Measurements from ENCODE around the gene DNAH6. TPM values are rescaled to one million over a fixed set of nuclear protein-coding genes. Genes with fewer than 3 reads are reported as not detected.

Gene DNAH6
- total and polyA plus RNA-seq, 10 of the 15 experiments (the other 5 are each of a cell fraction or from before 2014, with no cell fraction given), result 0.07 to 1.0 (median 0.29) TPM

GRCh38 chr2:84856787-84857186 lies 340.5 kb downstream of the DNAH6 start:
- H2AFZ ChIP-seq (ENCODE audit: control insufficient read depth, low read depth, low read length), result no peak overlapping the region
- no peaks in the 10 kb centered on the region; the same call in 2 of the 3 replicates for H3K9me3 ChIP-seq (replicated peaks; ENCODE audit: control insufficient read depth, insufficient read depth, low read length)
- POLR2A ChIA-PET, result no interaction called here
- no peaks in the 10 kb centered on the region for H3K4me1 ChIP-seq (ENCODE audit: control insufficient read depth, insufficient read depth, low read length)
- BruUV-seq (replicated peaks), result no TSS peak
- H3K4me3 ChIP-seq, result no peak overlapping the region
- no peaks in the 10 kb centered on the region for H3K27me3 ChIP-seq (replicated peaks in 1 of 2; ENCODE audit: control insufficient read depth in 2 of 2, insufficient read depth in 2 of 2, low read length in 1 of 2)
- intact Hi-C loops (cut with micrococcal nuclease; ENCODE audit: unreplicated experiment), result no loop called here
- no peak overlapping the region for H3K4me2 ChIP-seq (ENCODE audit: control insufficient read depth, insufficient read depth)
- FAIRE-seq (no peak), DNase-seq (ENCODE audit: low read depth, low spot score) (no peak), ATAC-seq (peak; percentile 94)
- SMC1A ChIA-PET (ENCODE audit: uncharacterized antibody, unreplicated experiment), result interaction anchor here (1.0 to 2.4 kb wide), 5 partner anchors 23 to 179 kb away, joined by 3 to 15 read pairs (median 4); no protein-coding TSS in a partner anchor
- WGBS (ENCODE audit: insufficient coverage, insufficient replicate concordance, low lambda C conversion rate, missing lambda C conversion rate), result 40% methylated on average over 6 of the region's 6 CpGs
- no peak overlapping the region for H3K9ac ChIP-seq (ENCODE audit: control insufficient read depth, insufficient read depth, low read length)
- CTCF ChIA-PET, result interaction anchor here (1.0 to 6.5 kb wide), 6 partner anchors 25 to 373 kb away, joined by 3 to 41 read pairs (median 4); no protein-coding TSS in a partner anchor
- H3K79me2 ChIP-seq (ENCODE audit: control insufficient read depth, insufficient read depth, low read length), result no peaks in the 10 kb centered on the region
- H3K27ac ChIP-seq (ENCODE audit: control insufficient read depth, insufficient read depth), result no peak overlapping the region
- in situ Hi-C loops (cut with MboI), result no loop called here
- TF ChIP-seq HDAC6 (IDR thresholded peaks at IDR 0.05; ENCODE audit: unreplicated experiment), result no peak
- TF ChIP-seq PML (IDR thresholded peaks at IDR 0.05; ENCODE audit: low read length), result no peak
- TF ChIP-seq CHD1 (IDR thresholded peaks at IDR 0.05; ENCODE audit: low read depth, low read length), result no peak
- TF ChIP-seq RUNX3 (IDR thresholded peaks at IDR 0.05; ENCODE audit: low read length), result 0 out of 2 replicates have a peak, but pooled peaks have one; percentile 19
- TF ChIP-seq E2F4 (IDR thresholded peaks at IDR 0.05; ENCODE audit: low read depth, low read length), result no peak
- no peak for TF ChIP-seq PKNOX1 (IDR thresholded peaks at IDR 0.05)
- TF ChIP-seq CTCF (IDR thresholded peaks at IDR 0.05 in 2 of 3, conservative IDR thresholded peaks at IDR 0.05 in 1 of 3; ENCODE audit: control insufficient read depth in 2 of 3, extremely low read depth in 1 of 3, insufficient read depth in 1 of 3, low read depth in 3 of 3, low read length in 3 of 3), result no peak
- TF ChIP-seq JUNB (IDR thresholded peaks at IDR 0.05), result no peak
- 0 out of 2 replicates have a peak, but pooled peaks have one; percentile 17 for TF ChIP-seq NR2F1 (conservative IDR thresholded peaks at IDR 0.05)
- TF ChIP-seq KLF5 (IDR thresholded peaks at IDR 0.05; ENCODE audit: partially characterized antibody), result no peak
- TF ChIP-seq CREB1 (IDR thresholded peaks at IDR 0.05; ENCODE audit: low read depth), result peak; percentile 56; the same call in 1 of the 2 replicates
- TF ChIP-seq SMC3 (IDR thresholded peaks at IDR 0.05; ENCODE audit: borderline replicate concordance, low read length), result no peak
- peak; percentile 47; the same call in 1 of the 2 replicates for TF ChIP-seq ATF7 (IDR thresholded peaks at IDR 0.05; ENCODE audit: low read depth)
- peak; percentile 65; the same call in 1 of the 2 replicates for TF ChIP-seq SPI1 (IDR thresholded peaks at IDR 0.05; ENCODE audit: borderline replicate concordance, insufficient read depth, low read depth, low read length)
- no peak for TF ChIP-seq ZBTB40 (IDR thresholded peaks at IDR 0.05; ENCODE audit: borderline replicate concordance)
- H3K36me3 ChIP-seq (ENCODE audit: control insufficient read depth in 2 of 2, insufficient read depth in 2 of 2, low read length in 1 of 2), result no peaks in the 10 kb centered on the region
- no peaks in the 10 kb centered on the region for H4K20me1 ChIP-seq (ENCODE audit: control insufficient read depth, insufficient read depth)
- RAD21 ChIA-PET (ENCODE audit: unreplicated experiment), result interaction anchor here (1.5 kb wide), 1 partner anchor 18 kb away, joined by 4 read pairs; no protein-coding TSS in a partner anchor

All from GM12878 (cell line).